DMS79 treated with DMSO at 0.1 percent for 48 hours (cell line): ENCODE results near the gene GBX1.

Experiments used
- DNase-seq: peaks from one replicate; lab custom pipeline; 2025; lab: John Stamatoyannopoulos, UW

The GBX1 gene

GRCh38 chr7:151167197-151167961 lies at the start of gene GBX1:
Gene GBX1 (minus strand): TSS chr7:151167694. CDS start chr7:151167548, 146 bp downstream.
- DNase-seq: no peak

DNA sequence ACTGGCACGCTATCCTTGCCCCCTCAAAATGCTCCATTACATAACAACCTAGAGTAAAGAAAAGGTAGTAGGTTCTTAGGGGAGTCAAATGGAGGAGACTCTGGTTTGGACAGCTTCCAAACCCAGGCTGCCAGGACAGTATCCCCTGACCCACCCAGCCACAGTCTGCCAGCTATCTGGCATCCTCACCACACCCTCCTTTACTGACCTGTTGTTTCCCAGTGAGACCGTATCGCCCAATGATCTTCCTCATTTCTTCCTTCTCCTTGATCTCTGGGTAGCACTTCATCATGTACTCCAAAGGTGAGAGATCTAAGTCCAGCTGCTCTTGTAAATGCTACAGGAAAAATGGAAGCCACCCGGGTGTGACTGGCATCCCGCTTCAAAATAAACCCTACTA lies 47.9 kb upstream of the GBX1 start:
- no peak for DNase-seq

DNA sequence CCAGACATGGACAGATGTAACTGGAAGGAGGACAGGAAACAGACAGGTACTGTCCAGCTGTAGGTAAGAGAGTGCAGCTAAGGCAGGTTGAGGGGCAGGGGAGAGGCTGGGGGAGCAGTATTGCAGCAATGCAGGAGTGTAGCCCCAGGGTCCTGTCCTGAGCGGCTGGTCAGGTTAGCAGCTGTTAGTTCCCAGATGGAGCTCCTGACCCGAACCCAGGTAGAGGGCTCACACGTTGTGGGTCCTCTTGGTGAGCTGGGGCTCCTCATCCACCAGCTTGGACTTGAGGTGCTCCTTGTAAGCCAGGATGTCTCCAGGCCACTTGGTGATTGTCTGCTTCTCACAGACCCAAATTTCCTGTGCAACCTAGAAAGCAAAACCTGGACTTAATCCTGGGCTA lies 46.3 kb upstream of the GBX1 start:
- DNase-seq: no peak

- no peak for DNase-seq
Measured at GRCh38 chr7:151212626-151213025, 45.1 kb upstream of the GBX1 start.

- DNase-seq: no peak
Measured at GRCh38 chr7:151211155-151211772, 43.8 kb upstream of the GBX1 start.

- no peak for DNase-seq
Measured at GRCh38 chr7:151210087-151210854, 42.8 kb upstream of the GBX1 start, which contains the start of gene H2BK1. Gene H2BK1 (minus strand): TSS chr7:151210488. CDS start chr7:151210318, 170 bp downstream.

DNA sequence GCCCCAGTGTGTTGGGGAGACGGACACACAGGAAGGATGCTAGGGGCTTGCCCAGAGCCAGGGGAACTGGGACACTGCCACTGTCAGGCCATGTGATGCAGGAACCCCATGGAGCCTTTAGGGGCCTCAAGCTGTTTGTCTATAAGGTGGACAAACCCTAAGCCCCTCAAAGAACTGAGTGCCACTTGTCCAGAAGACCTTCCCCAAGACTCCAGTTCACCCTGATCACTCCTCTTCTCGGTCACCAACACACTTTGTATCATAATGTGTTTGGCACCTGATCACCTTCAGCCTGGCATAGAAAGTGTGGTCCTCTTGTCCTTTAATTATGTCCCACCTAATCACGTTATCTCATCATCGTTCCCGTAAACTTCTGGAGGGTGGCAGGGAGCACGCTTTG lies 42.1 kb upstream of the GBX1 start:
- DNase-seq: no peak

DNA sequence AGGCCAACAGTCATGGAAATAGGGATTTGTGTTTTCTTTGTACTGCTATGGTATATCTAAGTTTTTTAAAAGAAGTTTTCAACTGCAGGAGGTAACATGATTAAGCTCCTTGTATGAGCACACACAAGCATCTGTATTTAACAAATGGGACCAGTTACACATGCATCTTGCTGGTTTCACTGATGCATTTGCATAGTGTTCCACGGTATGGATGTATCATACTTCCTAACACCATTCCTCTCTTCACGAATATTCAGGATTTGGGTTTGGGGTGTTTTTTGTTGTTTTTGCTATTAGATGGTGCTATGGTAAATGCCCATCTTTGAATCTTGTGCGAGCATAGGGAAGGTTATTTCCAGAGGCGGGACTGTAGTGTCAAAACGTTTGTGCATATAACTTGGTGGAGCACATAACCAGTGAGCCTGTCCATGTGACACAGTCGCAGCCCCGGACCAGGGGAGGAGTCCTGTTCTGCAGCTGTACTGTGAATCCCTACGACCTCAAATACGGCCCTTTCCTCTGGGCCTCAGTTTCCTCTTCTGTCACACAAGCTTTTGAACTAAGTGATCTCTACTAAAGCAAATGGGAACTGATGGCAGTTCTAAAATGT lies 40.9 kb upstream of the GBX1 start:
- no peak for DNase-seq

- no peak for DNase-seq
Measured at GRCh38 chr7:151207804-151208203, 40.3 kb upstream of the GBX1 start.

DNA sequence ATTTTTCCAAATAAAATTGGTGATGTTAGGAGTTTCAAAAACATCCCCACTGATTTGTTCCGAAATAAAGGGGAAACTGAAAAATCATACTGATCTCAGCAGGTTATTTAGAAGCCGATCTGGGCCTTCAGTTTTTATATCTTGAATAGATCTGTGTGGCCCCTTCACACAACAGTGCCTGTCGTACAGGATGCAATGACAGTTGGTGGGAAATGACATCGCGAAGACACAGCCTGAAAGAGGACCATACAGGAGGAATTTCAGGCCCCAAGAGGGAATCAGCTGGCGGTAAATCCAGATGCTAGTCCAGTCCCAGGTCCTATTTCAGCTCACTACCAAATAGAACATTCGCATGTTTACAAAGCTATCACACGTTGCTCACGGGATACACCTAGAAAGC lies 39.8 kb upstream of the GBX1 start:
- DNase-seq: no peak

GRCh38 chr7:151206914-151207313 lies 39.4 kb upstream of the GBX1 start:
- no peak for DNase-seq

GRCh38 chr7:151205730-151206129 lies 38.2 kb upstream of the GBX1 start:
- DNase-seq: no peak

- DNase-seq: no peak
Measured at GRCh38 chr7:151204383-151205032, 37.0 kb upstream of the GBX1 start.

GRCh38 chr7:151202836-151203235 lies 35.3 kb upstream of the GBX1 start:
- DNase-seq: no peak

DNA sequence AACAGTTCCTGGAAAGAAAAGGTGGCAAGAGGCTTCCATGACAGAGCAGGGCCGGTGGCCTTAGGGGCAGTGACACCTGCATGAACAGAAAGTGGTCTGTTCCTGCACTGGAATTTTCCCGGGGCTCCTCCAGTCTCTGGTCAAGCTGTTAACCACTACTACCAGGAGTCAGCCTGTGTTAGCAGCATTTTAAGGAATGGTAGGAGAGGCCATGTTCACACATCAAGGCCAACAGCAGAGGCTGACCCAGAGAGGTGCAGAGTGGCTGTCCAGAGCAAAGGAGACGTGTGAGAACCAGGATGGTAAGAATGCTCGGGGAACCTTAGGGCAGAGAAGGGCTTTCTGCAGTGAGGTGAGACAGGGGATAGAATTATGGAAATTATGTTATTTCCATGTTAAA lies 34.3 kb upstream of the GBX1 start:
- DNase-seq: no peak

GRCh38 chr7:151201344-151201743 lies 33.9 kb upstream of the GBX1 start:
- DNase-seq: no peak

DNA sequence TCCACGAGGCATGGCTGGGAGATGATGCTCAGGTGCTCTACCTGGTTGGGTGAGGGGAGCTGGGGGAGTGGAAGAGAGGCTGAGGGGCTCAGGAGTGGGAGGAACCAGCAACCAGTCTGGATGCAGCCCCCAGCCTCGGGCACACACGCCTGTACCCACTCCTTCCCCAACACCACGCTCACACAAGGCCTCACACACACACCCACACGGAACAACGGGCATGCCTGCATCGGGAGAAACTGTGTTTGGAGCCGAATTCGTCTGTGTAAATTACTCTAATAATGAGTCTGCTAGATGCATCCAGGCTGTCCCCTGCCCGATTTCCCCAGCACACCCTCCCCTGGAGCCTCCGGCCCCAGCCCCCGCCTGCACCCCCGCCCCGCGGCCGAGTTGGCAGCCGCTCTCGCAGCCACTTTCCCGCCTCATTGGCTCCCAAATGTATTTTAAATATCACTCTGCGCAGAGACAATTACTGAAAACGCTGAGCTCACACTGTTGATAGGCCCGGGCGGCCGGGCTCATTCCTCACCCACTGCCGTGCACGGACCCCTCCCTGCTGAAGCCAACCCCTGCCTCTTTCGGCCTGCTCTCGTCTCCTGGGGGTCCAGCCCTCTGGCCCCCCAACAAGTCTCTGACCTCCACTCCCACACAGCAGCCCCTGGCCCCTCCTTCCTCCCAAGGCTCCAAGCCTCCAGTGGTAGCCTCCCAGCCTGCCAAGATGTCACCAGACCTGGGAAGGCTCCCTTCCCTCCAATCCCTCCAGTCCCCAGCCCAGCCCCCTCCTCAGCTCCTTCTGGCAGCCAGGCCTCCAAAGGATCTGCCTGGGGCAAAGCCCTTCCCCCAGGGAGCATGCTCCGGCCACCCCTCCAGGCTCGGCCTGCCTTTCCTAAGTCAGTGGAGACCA lies 31.7 kb upstream of the GBX1 start:
- peak; percentile 42 for DNase-seq

- no peak for DNase-seq
Measured at GRCh38 chr7:151197932-151198331, 30.4 kb upstream of the GBX1 start.

DNA sequence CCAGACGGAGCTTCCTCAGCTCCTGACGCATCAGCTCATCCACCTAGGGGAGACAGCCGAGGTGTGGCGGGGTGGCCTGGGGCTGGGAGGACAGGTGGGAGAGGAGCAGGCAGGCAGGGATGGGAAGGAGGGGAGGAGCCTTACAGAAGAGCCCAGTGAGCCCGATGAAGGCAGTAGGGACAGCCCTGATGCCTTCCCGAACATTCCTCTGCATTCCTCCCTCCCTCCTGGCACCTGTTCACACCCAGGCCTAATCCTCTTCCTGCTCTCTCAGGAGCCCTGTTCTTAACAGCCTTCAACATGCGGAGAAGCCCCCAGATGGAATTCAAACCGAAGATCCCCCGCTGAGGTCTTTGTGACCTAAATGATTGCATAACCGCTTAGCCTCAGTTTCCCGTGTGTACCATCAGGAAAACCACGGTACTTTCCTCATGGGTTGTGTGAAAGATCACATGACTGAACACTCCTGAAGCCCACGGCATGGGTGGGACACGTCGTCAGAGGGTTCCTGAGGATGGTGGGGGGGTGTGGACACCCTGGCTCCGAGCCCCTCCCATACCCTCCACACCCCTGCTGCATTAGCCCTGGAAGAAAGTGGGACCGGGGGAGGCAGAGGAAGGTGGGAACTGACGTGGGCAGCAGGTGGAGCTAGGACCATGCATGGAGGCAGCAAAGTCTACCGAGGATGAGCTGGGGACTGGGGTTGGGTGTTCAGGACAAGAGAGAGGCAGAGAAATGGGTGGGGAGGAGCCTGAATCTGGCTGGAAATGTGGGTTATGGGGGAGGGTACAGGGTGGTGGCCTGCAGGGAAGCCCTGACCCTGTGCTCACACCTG lies 28.3 kb upstream of the GBX1 start:
- DNase-seq: no peak

DNA sequence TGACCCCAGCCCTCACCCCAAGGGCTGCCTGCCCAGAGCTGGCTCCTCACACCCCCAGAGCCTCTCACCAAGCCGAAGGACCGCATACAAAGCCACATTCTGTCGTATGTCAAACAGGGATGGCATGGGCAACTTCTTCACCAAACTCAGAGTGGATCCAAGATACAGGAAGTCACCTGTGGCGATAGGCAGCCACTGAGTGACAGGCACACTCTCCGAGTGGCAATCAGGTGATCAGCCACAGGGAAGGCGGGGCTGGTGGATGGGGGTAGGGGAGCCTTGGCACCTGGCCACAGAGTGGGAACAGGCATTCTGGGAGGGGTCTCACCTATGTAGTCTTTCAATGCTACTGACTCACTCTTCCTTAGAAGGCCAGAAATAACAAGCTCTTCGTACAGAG lies 26.7 kb upstream of the GBX1 start:
- DNase-seq: no peak
